Vagina (tissue), 2 donors: ENCODE measurements around the gene ADARB1.

Experiments
- POLR2A ChIP-seq, 2 donors: fragments of 450-650 bp; IDR thresholded peaks; one replicate each; pipeline ENCODE4 v1.6.1; 2017; ENCODE audit warnings: antibody characterized with exemption in 2 of 2, mild to moderate bottlenecking in 2 of 2, moderate library complexity in 2 of 2
- TF ChIP-seq, protein P1 (sequence below), 3 experiments: fragments of 450-650 bp in 2 of 3; fragments of 200-600 bp in 1 of 3; sonication (generic) in 1 of 3; IDR thresholded peaks; one replicate each; pipeline ENCODE4 v1.5.1; 2017 to 2019; ENCODE audit warnings: antibody characterized with exemption in 3 of 3, mild to moderate bottlenecking in 2 of 3, moderate library complexity in 2 of 3

DNA sequence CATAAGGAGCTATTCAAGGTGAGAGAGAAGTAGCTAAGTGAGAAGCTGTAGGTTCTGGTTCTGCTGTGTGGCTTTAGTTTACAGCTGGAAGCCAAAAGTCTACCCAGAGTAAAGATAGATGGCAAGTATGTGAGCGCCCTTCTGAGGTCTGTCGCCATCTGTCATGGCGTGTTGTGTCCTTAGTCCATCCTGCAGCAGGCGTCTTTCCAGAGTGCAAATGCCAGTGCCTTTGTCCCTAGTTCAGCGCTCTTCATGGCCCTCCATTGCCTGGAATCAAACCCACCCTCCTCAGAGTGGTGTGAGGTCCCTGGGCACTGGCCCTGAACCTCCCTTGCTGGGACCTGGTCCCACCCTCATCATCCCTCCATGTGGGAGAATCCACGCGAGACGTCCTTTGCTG, 96.6 kb downstream of the ADARB1 start:
- TF ChIP-seq, protein P1, sequence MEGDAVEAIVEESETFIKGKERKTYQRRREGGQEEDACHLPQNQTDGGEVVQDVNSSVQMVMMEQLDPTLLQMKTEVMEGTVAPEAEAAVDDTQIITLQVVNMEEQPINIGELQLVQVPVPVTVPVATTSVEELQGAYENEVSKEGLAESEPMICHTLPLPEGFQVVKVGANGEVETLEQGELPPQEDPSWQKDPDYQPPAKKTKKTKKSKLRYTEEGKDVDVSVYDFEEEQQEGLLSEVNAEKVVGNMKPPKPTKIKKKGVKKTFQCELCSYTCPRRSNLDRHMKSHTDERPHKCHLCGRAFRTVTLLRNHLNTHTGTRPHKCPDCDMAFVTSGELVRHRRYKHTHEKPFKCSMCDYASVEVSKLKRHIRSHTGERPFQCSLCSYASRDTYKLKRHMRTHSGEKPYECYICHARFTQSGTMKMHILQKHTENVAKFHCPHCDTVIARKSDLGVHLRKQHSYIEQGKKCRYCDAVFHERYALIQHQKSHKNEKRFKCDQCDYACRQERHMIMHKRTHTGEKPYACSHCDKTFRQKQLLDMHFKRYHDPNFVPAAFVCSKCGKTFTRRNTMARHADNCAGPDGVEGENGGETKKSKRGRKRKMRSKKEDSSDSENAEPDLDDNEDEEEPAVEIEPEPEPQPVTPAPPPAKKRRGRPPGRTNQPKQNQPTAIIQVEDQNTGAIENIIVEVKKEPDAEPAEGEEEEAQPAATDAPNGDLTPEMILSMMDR (IDR thresholded peaks at IDR 0.05) = no peak
- TF ChIP-seq POLR2A (IDR thresholded peaks at IDR 0.05) = no peak
